GM18870 (cell line): ENCODE data around the gene RGCC.

Experiments used
- ATAC-seq: cut with Tn5 transposase; IDR thresholded peaks from one replicate; pipeline ENCODE4 v1.9.1; 2021; ENCODE audit warnings: moderate library complexity; ENCODE audit not compliant: unreplicated experiment

Gene RGCC

GRCh38 chr13:41452462-41452861 is 4.9 kb upstream of the RGCC start:
- ATAC-seq: no peak

- no peak for ATAC-seq
Measured at GRCh38 chr13:41453620-41454019, 3.7 kb upstream of the RGCC start.

GRCh38 chr13:41454170-41454569 is 3.2 kb upstream of the RGCC start:
- no peak for ATAC-seq

GRCh38 chr13:41455725-41456419 is 1.5 kb upstream of the RGCC start:
- no peak for ATAC-seq

- no peak for ATAC-seq
Measured at GRCh38 chr13:41457589-41458186, 338 bp downstream of the RGCC start.

- ATAC-seq: no peak
Measured at GRCh38 chr13:41458187-41458760, 924 bp downstream of the RGCC start.

- no peak for ATAC-seq
Measured at GRCh38 chr13:41458761-41459431, 1.5 kb downstream of the RGCC start.

- no peak for ATAC-seq
Measured at GRCh38 chr13:41459432-41460073, 2.2 kb downstream of the RGCC start.

- ATAC-seq: no peak
Measured at GRCh38 chr13:41460074-41460465, 2.7 kb downstream of the RGCC start.

- no peak for ATAC-seq
Measured at GRCh38 chr13:41460930-41461329, 3.6 kb downstream of the RGCC start.

GRCh38 chr13:41461527-41462139 is 4.3 kb downstream of the RGCC start:
- no peak for ATAC-seq

- ATAC-seq: no peak
Measured at GRCh38 chr13:41462427-41462826, 5.1 kb downstream of the RGCC start.

GRCh38 chr13:41463838-41464602 is 6.7 kb downstream of the RGCC start:
- ATAC-seq: peak; percentile 37

GRCh38 chr13:41465241-41465847 is 8.0 kb downstream of the RGCC start:
- peak; percentile 87 for ATAC-seq

- ATAC-seq: no peak
Measured at GRCh38 chr13:41465898-41466320, 8.6 kb downstream of the RGCC start.

GRCh38 chr13:41467425-41467945 is 10.1 kb downstream of the RGCC start:
- no peak for ATAC-seq

- no peak for ATAC-seq
Measured at GRCh38 chr13:41468631-41469030, 11.3 kb downstream of the RGCC start.

GRCh38 chr13:41470196-41470595 is 12.8 kb downstream of the RGCC start:
- ATAC-seq: no peak

- no peak for ATAC-seq
Measured at GRCh38 chr13:41471785-41472184, 14.4 kb downstream of the RGCC start.

GRCh38 chr13:41487222-41487621 is 29.9 kb downstream of the RGCC start:
- no peak for ATAC-seq
